Mesodermal cell (in vitro differentiated cells): ENCODE data around the gene MTNR1A.
"Not testable (repeated sequence)": the region's sequence is repeated elsewhere in the genome, so short reads cannot be mapped to it uniquely, and the experiment has no call there.

Experiments used
- H3K27ac ChIP-seq: 2 replicates; pipeline ENCODE4 v1.7.0; 2013; ENCODE audit warnings: mild to moderate bottlenecking, low read depth, low read length, moderate library complexity; ENCODE audit not compliant: severe bottlenecking
- H3K36me3 ChIP-seq: 2 replicates; pipeline ENCODE4 v1.7.1; 2013; ENCODE audit warnings: mild to moderate bottlenecking, low read length, moderate library complexity; ENCODE audit not compliant: control insufficient read depth, insufficient read depth
- H3K4me1 ChIP-seq: one replicate; pipeline ENCODE4 v1.7.1; 2013; ENCODE audit warnings: mild to moderate bottlenecking, low read length; ENCODE audit not compliant: insufficient read depth, control insufficient read depth, poor library complexity, severe bottlenecking
- H3K4me3 ChIP-seq: 2 replicates; pipeline ENCODE4 v1.7.0; 2013; ENCODE audit warnings: low read length, control low read depth, mild to moderate bottlenecking; ENCODE audit not compliant: insufficient read depth, poor library complexity, severe bottlenecking; ENCODE audit errors: extremely low read depth
- H3K9me3 ChIP-seq: 2 replicates; pipeline ENCODE4 v1.7.1; 2013; ENCODE audit warnings: mild to moderate bottlenecking, low read length, moderate library complexity; ENCODE audit not compliant: control insufficient read depth
- WGBS, 2 experiments: methylation state at CpG; one replicate each; pipeline ENCODE4 v1.1.5; 2013; ENCODE audit warnings: missing lambda C conversion rate in 2 of 2; ENCODE audit not compliant: insufficient coverage in 2 of 2; 5-methylcytosine and 5-hydroxymethylcytosine counted together

MTNR1A gene

GRCh38 chr4:186537843-186538521, 17.4 kb downstream of the MTNR1A start:
- H3K9me3 ChIP-seq: no peaks in the 10 kb centered on the region
- no peaks in the 10 kb centered on the region for H3K36me3 ChIP-seq
- WGBS, 2 experiments: 80 to 88% methylated on average over 17 to 19 of the region's 19 CpGs
- H3K4me3 ChIP-seq: no peak overlapping the region
- no peak overlapping the region for H3K27ac ChIP-seq
- H3K4me1 ChIP-seq: no peaks in the 10 kb centered on the region

GRCh38 chr4:186536285-186536684, 19.1 kb downstream of the MTNR1A start:
- WGBS, 2 experiments: 91 to 98% methylated on average over 6 to 7 of the region's 10 CpGs
- Histone ChIP-seq H3K4me1 (no peaks in the 10 kb centered on the region), H3K27ac (no peak overlapping the region)

GRCh38 chr4:186534056-186534455, 21.3 kb downstream of the MTNR1A start:
- Histone ChIP-seq H3K9me3 (no peaks in the 10 kb centered on the region), H3K27ac (no peak overlapping the region), H3K4me1 (no peaks in the 10 kb centered on the region), H3K4me3 (no peak overlapping the region), H3K36me3 (no peaks in the 10 kb centered on the region)
- 92 to 97% methylated on average over 21 of the region's 21 CpGs for WGBS, 2 experiments

More at GRCh38 chr4:186536285-186536684, 19.1 kb downstream of the MTNR1A start:
- H3K4me3 ChIP-seq: no peak overlapping the region
- no peaks in the 10 kb centered on the region for H3K36me3 ChIP-seq
- H3K9me3 ChIP-seq: no peaks in the 10 kb centered on the region

- not testable (repeated sequence) for H3K9me3 ChIP-seq, H3K4me3 ChIP-seq, H3K27ac ChIP-seq, H3K4me1 ChIP-seq, H3K36me3 ChIP-seq
- 90% methylated on average over 2 of the region's 4 CpGs for WGBS, 2 experiments
Observed at GRCh38 chr4:186523927-186524326, 31.4 kb downstream of the MTNR1A start.

DNA sequence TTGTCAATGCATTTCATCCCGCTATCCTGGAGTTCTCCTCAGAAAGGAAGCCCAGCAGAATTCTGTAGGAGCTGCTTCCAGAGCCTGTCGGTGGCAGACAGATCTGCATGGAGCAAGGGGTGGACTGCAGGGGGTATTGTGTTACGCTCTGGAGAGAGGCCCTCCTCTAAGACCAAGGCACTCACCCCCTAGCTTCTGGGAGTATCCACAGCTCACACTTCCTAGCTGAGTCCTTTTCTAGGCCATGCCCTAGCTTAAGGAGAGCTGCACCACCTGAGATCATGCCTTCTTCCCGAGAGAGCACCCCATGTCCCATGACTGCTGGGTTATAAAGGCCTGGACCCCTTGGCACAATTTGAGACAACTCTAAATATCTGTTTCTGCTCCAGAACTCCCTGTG, 39.1 kb downstream of the MTNR1A start:
- Histone ChIP-seq H3K4me3 (no peak overlapping the region), H3K36me3 (no peaks in the 10 kb centered on the region), H3K27ac (no peak overlapping the region), H3K9me3 (no peaks in the 10 kb centered on the region), H3K4me1 (no peaks in the 10 kb centered on the region)
- 67 to 68% methylated on average over 2 to 4 of the region's 4 CpGs for WGBS, 2 experiments

DNA sequence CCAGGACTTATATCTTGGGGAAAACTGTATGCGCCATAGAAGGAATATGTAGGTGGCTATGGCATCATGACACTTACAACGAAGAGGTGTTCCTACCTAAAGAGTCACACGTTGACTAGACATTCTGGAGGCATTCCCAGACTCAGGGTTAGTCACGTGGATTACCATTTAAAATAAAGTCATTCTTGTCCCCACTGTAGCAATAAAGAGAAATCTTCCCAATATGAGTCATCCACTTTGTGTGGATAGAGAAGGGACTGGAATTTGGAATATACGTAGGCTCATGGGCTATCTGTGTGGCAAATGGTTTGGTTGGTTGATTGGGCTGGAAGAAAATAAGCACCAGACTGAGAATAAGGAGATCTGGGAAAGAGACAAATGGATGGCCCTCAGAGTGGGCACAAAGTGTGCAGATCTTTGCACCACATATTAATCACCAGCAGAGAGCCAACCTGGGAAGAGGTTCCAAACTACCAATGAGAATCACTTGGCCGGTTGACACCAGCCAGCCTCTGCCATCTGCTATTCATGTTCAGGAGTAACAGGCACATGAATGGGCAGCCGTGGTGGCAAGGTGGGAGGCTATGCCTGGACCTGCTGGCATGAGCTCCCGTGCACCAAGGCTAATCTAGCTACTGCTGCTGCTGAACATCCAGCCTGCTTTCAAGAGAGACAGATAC, 41.0 kb downstream of the MTNR1A start:
- peaks cover 9% of the 10 kb centered on the region for H3K9me3 ChIP-seq
- no peak overlapping the region for H3K4me3 ChIP-seq
- H3K36me3 ChIP-seq: no peaks in the 10 kb centered on the region
- H3K27ac ChIP-seq: no peak overlapping the region
- no peaks in the 10 kb centered on the region for H3K4me1 ChIP-seq
- WGBS, 2 experiments: 84 to 90% methylated on average over 6 to 7 of the region's 8 CpGs

DNA sequence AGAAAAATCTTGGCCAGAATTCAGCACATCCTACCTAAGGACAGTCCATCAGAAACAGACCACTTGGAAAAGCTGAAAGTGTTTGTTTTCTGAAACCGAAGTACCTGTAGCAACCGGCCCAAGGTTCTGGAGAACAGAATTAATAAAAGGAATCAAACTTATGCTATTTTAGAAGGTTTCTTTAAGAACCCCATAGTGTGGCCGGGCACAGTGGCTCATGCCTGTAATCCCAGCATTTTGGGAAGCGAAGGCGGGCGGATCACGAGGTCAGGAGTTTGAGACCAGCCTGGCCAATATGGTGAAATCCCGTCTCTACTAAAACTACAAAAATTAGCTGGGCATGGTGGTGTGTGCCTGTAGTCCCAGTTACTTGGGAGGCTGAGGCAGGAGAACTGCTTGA, 50.6 kb downstream of the MTNR1A start:
- not testable (repeated sequence) for H3K36me3 ChIP-seq, H3K9me3 ChIP-seq, H3K27ac ChIP-seq, H3K4me3 ChIP-seq, H3K4me1 ChIP-seq
- WGBS, 2 experiments: 91 to 97% methylated on average over 4 to 6 of the region's 8 CpGs

DNA sequence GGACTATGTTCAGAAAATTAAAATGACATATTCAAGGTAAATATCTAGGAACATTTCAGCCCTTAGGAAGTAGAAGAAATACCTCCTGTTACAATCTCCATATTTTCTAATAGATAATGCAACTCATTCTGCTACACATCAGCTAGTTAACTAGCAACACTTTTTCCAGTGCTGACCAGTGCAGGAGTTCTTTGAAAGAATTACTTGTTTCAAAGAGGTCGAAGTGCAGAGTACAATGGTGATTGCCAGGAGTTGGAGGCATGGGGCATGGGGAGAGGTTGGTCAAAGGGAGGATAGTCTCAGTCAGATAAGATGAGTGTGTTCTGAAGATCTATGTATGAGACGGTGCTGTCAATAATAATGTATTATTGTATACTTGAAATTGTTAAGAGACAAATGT, 53.1 kb downstream of the MTNR1A start:
- H3K9me3 ChIP-seq: no peaks in the 10 kb centered on the region
- 88 to 91% methylated on average over 1 of the region's 2 CpGs for WGBS, 2 experiments
- no peak overlapping the region for H3K4me3 ChIP-seq
- H3K36me3 ChIP-seq: no peaks in the 10 kb centered on the region
- H3K27ac ChIP-seq: no peak overlapping the region
- H3K4me1 ChIP-seq: no peaks in the 10 kb centered on the region

- WGBS, 2 experiments: 93 to 95% methylated on average over 8 of the region's 8 CpGs
- Histone ChIP-seq H3K36me3 (no peaks in the 10 kb centered on the region), H3K4me3 (no peak overlapping the region), H3K4me1 (no peaks in the 10 kb centered on the region), H3K9me3 (no peaks in the 10 kb centered on the region), H3K27ac (no peak overlapping the region)
Observed at GRCh38 chr4:186501554-186501953, 53.8 kb downstream of the MTNR1A start.

DNA sequence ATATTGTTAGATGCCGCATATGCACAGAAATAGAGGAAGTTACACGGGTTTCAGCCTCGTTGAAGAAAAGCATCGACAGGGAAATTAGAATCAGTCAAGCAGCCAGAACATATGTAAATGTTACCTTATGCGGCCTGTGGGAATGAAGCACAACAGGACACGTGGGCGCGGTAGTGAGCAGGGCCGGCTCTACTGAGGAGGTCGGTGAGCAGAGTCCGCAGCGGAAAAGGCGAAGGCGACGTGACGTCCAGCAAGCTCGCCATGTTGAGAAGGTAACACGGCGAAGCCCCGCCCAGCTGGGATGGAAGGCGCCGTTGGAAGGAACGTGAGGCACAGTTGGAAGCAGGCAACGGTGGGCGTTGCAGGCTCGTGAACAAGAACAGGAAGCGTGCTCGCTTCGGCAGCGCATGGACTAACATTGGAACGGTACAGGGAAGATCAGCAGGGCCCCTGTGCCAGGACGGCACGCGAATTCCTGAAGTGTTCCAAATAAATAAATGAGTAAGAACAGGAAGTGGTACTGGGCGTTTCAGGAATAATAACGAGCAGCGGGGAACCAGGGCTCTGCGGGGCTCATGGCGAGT, 54.6 kb downstream of the MTNR1A start:
- Histone ChIP-seq H3K9me3 (no peaks in the 10 kb centered on the region), H3K27ac (no peak overlapping the region), H3K4me3 (no peak overlapping the region), H3K36me3 (no peaks in the 10 kb centered on the region), H3K4me1 (no peaks in the 10 kb centered on the region)
- WGBS, 2 experiments: 94 to 96% methylated on average over 37 to 39 of the region's 39 CpGs

DNA sequence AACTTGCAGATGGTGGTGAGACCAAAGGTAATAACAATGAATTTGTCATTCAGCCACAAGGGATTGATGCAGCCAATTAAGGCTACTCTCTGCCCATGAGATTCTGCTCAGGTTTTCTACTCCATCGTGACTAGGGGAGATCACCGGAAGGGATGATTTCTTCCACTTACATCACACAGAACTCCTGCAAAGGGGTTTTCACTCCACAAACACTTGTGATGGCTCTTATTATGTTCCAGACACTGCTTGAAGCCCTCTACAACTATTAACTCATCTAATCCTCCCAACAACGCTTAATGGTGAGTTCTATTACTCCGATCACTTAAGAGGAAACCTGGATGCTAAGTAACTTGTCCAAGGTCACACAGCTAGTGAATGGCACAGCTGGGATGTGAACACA, 55.9 kb downstream of the MTNR1A start:
- H3K36me3 ChIP-seq: no peaks in the 10 kb centered on the region
- H3K4me1 ChIP-seq: no peaks in the 10 kb centered on the region
- no peak overlapping the region for H3K4me3 ChIP-seq
- H3K9me3 ChIP-seq: no peaks in the 10 kb centered on the region
- H3K27ac ChIP-seq: no peak overlapping the region
- WGBS, 2 experiments: 88 to 96% methylated on average over 4 of the region's 4 CpGs
